HG03045 (cell line): Measurements from ENCODE around the gene TSC22D1.
"Not testable (repeated sequence)": the region's sequence is repeated elsewhere in the genome, so short reads cannot be mapped to it uniquely, and the experiment has no call there.

ENCODE experiments used
- ATAC-seq: cut with Tn5 transposase; IDR thresholded peaks from one replicate; pipeline ENCODE4 v1.9.1; 2021; ENCODE audit warnings: mild to moderate bottlenecking, moderate library complexity; ENCODE audit not compliant: unreplicated experiment

TSC22D1 gene

GRCh38 chr13:44573790-44574465 lies 2.2 kb downstream of the TSC22D1 start:
- ATAC-seq, result no peak

GRCh38 chr13:44573071-44573470 lies 3.1 kb downstream of the TSC22D1 start:
- ATAC-seq, result no peak

DNA sequence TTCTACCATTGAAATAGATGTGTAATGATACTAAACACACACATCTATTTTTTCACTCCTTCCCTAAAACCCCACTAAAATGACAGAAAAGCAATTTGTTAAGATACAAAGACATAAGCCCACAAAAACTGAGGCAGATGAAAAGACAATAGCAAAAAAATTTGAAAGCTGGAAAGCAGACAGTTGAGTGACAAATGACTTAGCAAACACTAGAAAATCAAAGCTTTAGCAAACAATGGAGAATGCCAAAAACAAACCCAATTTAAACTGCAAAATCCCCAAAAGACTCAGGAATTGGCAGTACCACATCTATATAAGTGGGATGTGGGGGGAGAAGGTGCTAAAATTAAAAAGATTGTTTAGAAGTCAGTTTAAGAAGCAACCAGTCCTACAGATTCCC lies 9.5 kb downstream of the TSC22D1 start:
- no peak for ATAC-seq

GRCh38 chr13:44565881-44566280 lies 10.2 kb downstream of the TSC22D1 start:
- ATAC-seq, result no peak

GRCh38 chr13:44564936-44565335 lies 11.2 kb downstream of the TSC22D1 start:
- ATAC-seq, result no peak

GRCh38 chr13:44562853-44563252 lies 13.3 kb downstream of the TSC22D1 start:
- not testable (repeated sequence) for ATAC-seq

DNA sequence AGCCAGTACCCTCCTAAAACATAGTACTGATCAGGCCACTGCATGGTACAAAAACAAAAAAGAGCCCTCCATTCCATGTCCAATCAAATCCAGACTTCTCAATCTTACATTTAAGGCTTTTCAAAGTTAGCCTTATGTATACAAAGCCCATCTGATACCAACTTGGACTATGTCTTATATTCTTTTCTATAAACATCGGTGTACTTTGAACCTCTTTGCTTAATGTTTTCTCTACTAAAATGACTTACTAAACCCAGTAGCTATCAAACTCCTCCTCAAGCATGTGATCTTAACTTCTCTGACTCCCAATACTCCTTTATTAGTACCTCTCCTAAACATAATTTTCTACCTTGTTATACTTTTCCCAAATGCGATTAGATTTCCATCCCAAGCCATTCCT lies 14.8 kb downstream of the TSC22D1 start:
- ATAC-seq, result no peak

DNA sequence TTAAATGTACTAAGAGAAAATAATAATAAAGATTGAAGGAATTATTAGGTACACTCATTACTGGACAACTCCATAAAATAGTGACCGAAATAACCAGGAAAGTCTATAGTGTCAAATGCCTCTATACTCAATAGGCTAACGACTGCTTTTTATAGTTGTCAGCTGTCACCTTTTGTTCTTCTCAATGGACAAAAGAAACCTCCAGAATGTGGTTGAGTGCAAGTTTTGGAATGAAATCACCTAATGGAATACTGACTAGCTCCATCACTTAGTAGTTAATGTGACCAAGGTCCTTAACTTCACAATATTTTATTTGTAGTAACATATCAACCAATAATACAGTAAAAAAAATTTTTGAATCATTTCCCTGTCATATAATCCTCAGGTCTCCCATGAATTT lies 18.1 kb downstream of the TSC22D1 start:
- ATAC-seq, result no peak

- ATAC-seq, result no peak
These were observed 20.9 kb downstream of the TSC22D1 start for GRCh38 chr13:44555207-44555606.

- ATAC-seq, result no peak
These were observed 26.7 kb downstream of the TSC22D1 start for GRCh38 chr13:44549476-44549875.

GRCh38 chr13:44546164-44546563 lies 30.0 kb downstream of the TSC22D1 start:
- ATAC-seq, result no peak

- ATAC-seq, result no peak
These were observed 32.8 kb downstream of the TSC22D1 start for GRCh38 chr13:44543369-44543768.

- ATAC-seq, result no peak
These were observed 33.8 kb downstream of the TSC22D1 start for GRCh38 chr13:44542361-44542760.

GRCh38 chr13:44541601-44542000 lies 34.5 kb downstream of the TSC22D1 start:
- ATAC-seq, result no peak

DNA sequence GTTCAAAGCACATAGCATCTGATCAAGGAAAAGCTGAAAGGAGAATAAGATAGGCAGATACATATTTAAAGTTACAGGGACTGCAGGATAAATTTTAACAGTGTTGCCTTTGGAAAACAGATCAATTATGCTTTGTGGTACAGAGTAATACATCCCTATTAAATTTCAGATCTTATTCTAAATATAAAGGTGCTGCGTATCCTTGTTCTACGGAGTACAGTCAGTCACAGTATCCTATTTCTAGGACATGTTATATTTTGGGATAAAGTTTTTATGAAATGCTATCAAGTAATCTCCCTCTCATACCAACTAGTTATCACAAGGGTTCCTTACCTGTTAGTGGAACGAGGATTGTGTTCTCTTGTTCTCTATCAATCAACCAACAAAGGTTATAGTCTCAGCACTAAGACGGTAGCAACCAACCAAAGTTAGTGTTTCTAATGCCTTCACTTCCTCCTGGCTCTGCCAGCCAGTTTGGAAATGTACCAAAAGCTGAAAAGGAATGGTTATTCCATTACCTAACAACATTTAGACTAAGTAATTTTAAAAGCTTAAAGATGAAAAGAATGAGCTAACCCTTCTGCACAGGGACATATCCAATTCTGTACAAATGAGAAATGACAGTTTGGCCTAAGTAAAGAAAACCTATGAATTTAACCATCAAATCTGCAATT lies 35.2 kb downstream of the TSC22D1 start:
- no peak for ATAC-seq

GRCh38 chr13:44537248-44537647 lies 38.9 kb downstream of the TSC22D1 start:
- ATAC-seq, result no peak

GRCh38 chr13:44523146-44524015 lies 52.7 kb downstream of the TSC22D1 start:
- ATAC-seq, result no peak

DNA sequence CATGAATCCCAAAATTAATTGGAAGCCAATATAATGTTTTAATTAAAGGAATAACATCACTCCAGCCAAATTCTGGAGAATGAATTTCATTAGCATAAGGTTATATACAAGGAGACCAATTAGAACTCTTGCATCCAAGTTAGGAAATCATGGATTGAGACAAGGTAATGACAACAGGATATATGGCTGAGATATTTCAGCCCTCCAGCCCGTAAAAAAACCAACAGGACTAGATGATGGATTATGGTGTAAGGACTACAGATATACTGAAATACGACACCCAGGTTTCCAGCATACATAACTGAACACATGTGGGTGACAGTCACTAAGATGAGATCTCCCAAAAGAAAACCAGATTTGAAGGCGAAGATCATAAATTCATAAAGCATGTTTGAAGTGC lies 56.5 kb downstream of the TSC22D1 start:
- no peak for ATAC-seq

- no peak for ATAC-seq
These were observed 59.4 kb downstream of the TSC22D1 start for GRCh38 chr13:44516771-44517170.

GRCh38 chr13:44514278-44514677 lies 61.9 kb downstream of the TSC22D1 start:
- no peak for ATAC-seq

GRCh38 chr13:44509853-44510252 lies 66.3 kb downstream of the TSC22D1 start:
- not testable (repeated sequence) for ATAC-seq
